H1 (cell line): ENCODE results near the gene CRB2. TPM values are rescaled to one million over a fixed set of nuclear protein-coding genes. Genes with fewer than 3 reads are reported as not detected.
A peak's percentile ranks its signal among the peaks of the same experiment; 100 is the strongest.

ENCODE experiments used
- CTCF ChIA-PET: fragments of 300-600 bp; sonication (Branson Sonifier 250); formaldehyde crosslinking; loops from one replicate; lab custom pipeline; 2021; ENCODE audit not compliant: partially characterized antibody; lab: Charles Lee
- POLR2A ChIA-PET: fragments of 300-600 bp; sonication (Branson Sonifier 250); formaldehyde crosslinking; loops from one replicate; lab custom pipeline; 2021; ENCODE audit warnings: inconsistent platforms; ENCODE audit not compliant: partially characterized antibody; lab: Charles Lee
- DNase-seq, 2 experiments: peaks; one replicate each; pipeline versions ENCODE4 v3.0.0 to v3.0.0-alpha.2; 2010 to 2022; ENCODE audit warnings: low spot score in 2 of 2, low read depth in 1 of 2, mixed read lengths in 1 of 2
- FAIRE-seq: peaks from 2 replicates; lab custom pipeline; 2011; peaks lifted over from hg19 to GRCh38; lab: Jason Lieb, UNC
- H2AFZ ChIP-seq: 2 replicates; pipeline ENCODE4 v1.8.1; 2012; ENCODE audit warnings: low read length, inconsistent platforms
- H2AK5ac ChIP-seq: 2 replicates; pipeline ENCODE4 v1.6.1; 2013; ENCODE audit warnings: low read depth, low read length
- H2BK120ac ChIP-seq: replicated peaks from 2 replicates; pipeline ENCODE3; 2013; ENCODE audit warnings: low read depth, low read length, inconsistent platforms
- H2BK12ac ChIP-seq: 2 replicates; pipeline ENCODE4 v1.6.1; 2013; ENCODE audit warnings: low read depth, low read length
- H2BK15ac ChIP-seq: 2 replicates; pipeline ENCODE4 v1.6.1; 2013; ENCODE audit warnings: low read length
- H2BK20ac ChIP-seq: 2 replicates; pipeline ENCODE4 v1.6.1; 2013; ENCODE audit warnings: low read length
- H2BK5ac ChIP-seq: 2 replicates; pipeline ENCODE4 v1.6.1; 2013; ENCODE audit warnings: low read depth, low read length
- H3K14ac ChIP-seq: 2 replicates; pipeline ENCODE4 v1.6.1; 2013; ENCODE audit warnings: inconsistent platforms; ENCODE audit not compliant: insufficient read length
- H3K18ac ChIP-seq: 2 replicates; pipeline ENCODE4 v1.6.1; 2013; ENCODE audit warnings: low read length; ENCODE audit errors: extremely low read depth
- H3K23ac ChIP-seq: 2 replicates; pipeline ENCODE4 v1.6.1; 2013; ENCODE audit warnings: inconsistent platforms; ENCODE audit not compliant: insufficient read length
- H3K23me2 ChIP-seq: 2 replicates; pipeline ENCODE4 v1.6.1; 2013; ENCODE audit warnings: low read depth, low read length
- H3K27ac ChIP-seq: 2 replicates; pipeline ENCODE4 v1.6.1; 2011; ENCODE audit warnings: low read depth, low read length, inconsistent platforms
- H3K27me3 ChIP-seq, 4 experiments: replicated peaks in 1 of 4; 1 replicate in 1 of 4; 2 replicates in 3 of 4; pipeline versions ENCODE4 v1.6.1 to v1.8.1; 2011 to 2013; ENCODE audit warnings: low read length in 3 of 4, mild to moderate bottlenecking in 3 of 4, inconsistent platforms in 2 of 4, mixed read lengths in 2 of 4, moderate library complexity in 1 of 4; ENCODE audit not compliant: control insufficient read depth in 3 of 4, insufficient read depth in 3 of 4; ENCODE audit errors: extremely low read depth in 1 of 4
- H3K36me3 ChIP-seq, 4 experiments: 2 replicates each; pipeline versions ENCODE4 v1.6.1 to v1.8.1; 2011 to 2013; ENCODE audit warnings: mild to moderate bottlenecking in 4 of 4, low read length in 3 of 4, moderate library complexity in 2 of 4, control low read depth in 1 of 4, inconsistent platforms in 1 of 4; ENCODE audit not compliant: insufficient read depth in 4 of 4, control insufficient read depth in 2 of 4
- H3K4ac ChIP-seq: replicated peaks from 2 replicates; pipeline ENCODE3; 2013; ENCODE audit warnings: low read length, low read depth, mixed read lengths, inconsistent platforms; ENCODE audit not compliant: insufficient read length
- H3K4me1 ChIP-seq, 4 experiments: replicated peaks in 1 of 4; 1 replicate in 1 of 4; 2 replicates in 3 of 4; pipeline versions ENCODE4 v1.6.1 to v1.8.1; 2011 to 2013; ENCODE audit warnings: low read length in 3 of 4, inconsistent platforms in 2 of 4, mixed read lengths in 1 of 4; ENCODE audit not compliant: insufficient read depth in 4 of 4, control insufficient read depth in 3 of 4
- H3K4me2 ChIP-seq, 2 experiments: 2 replicates each; pipeline versions ENCODE4 v1.6.1 to v1.8.1; 2011 to 2013; ENCODE audit warnings: low read depth in 2 of 2, low read length in 2 of 2, control low read depth in 1 of 2, inconsistent platforms in 1 of 2, mild to moderate bottlenecking in 1 of 2; ENCODE audit not compliant: insufficient read depth in 1 of 2
- H3K4me3 ChIP-seq, 4 experiments: fragments of 200-600, 300-600 bp in 1 of 4; sonication (generic), shearing (Covaris generic), sonication (Bioruptor Twin) in 1 of 4; 2 replicates each; pipeline versions ENCODE4 v1.5.1 to v1.8.1; 2011 to 2016; ENCODE audit warnings: low read length in 4 of 4, low read depth in 3 of 4, control low read depth in 2 of 4, inconsistent platforms in 2 of 4, mild to moderate bottlenecking in 2 of 4, mixed read lengths in 1 of 4, moderate library complexity in 1 of 4; ENCODE audit not compliant: insufficient read depth in 2 of 4; ENCODE audit errors: extremely low read depth in 1 of 4
- H3K56ac ChIP-seq: replicated peaks from 2 replicates; pipeline ENCODE3; 2013; ENCODE audit warnings: low read depth, mild to moderate bottlenecking, mixed read lengths, low read length, inconsistent platforms; ENCODE audit not compliant: insufficient read length
- H3K79me1 ChIP-seq: 2 replicates; pipeline ENCODE4 v1.6.1; 2013; ENCODE audit warnings: low read depth, low read length, control low read depth
- H3K79me2 ChIP-seq, 2 experiments: 2 replicates each; pipeline versions ENCODE4 v1.6.1 to v1.8.1; 2012 to 2013; ENCODE audit warnings: low read length in 2 of 2, mild to moderate bottlenecking in 2 of 2, inconsistent platforms in 1 of 2; ENCODE audit not compliant: insufficient read depth in 2 of 2, control insufficient read depth in 1 of 2
- H3K9ac ChIP-seq, 4 experiments: replicated peaks in 1 of 4; 1 replicate in 1 of 4; 2 replicates in 3 of 4; pipeline versions ENCODE4 v1.6.1 to v1.8.1; 2011 to 2013; ENCODE audit warnings: low read depth in 3 of 4, low read length in 3 of 4, control low read depth in 2 of 4, mild to moderate bottlenecking in 2 of 4, moderate library complexity in 2 of 4, inconsistent platforms in 1 of 4; ENCODE audit errors: extremely low read depth in 1 of 4
- H3K9me3 ChIP-seq, 2 experiments: 2 replicates each; pipeline versions ENCODE4 v1.6.1 to v1.8.1; 2012 to 2013; ENCODE audit warnings: mild to moderate bottlenecking in 2 of 2, moderate library complexity in 2 of 2, control low read depth in 1 of 2, inconsistent platforms in 1 of 2, low read depth in 1 of 2, low read length in 1 of 2, mixed read lengths in 1 of 2; ENCODE audit not compliant: insufficient read depth in 2 of 2
- H4K20me1 ChIP-seq, 2 experiments: replicated peaks in 1 of 2; 2 replicates each; pipeline versions ENCODE3 to v1.8.1; 2011 to 2013; ENCODE audit warnings: inconsistent platforms in 2 of 2, low read length in 2 of 2, mild to moderate bottlenecking in 1 of 2; ENCODE audit not compliant: insufficient read depth in 2 of 2, control insufficient read depth in 1 of 2
- H4K5ac ChIP-seq: 2 replicates; pipeline ENCODE4 v1.6.1; 2013; ENCODE audit warnings: low read length, low read depth, mixed read lengths, inconsistent platforms; ENCODE audit not compliant: insufficient read length
- H4K8ac ChIP-seq: 2 replicates; pipeline ENCODE4 v1.8.0; 2013; ENCODE audit warnings: mild to moderate bottlenecking, moderate library complexity, low read length, inconsistent platforms; ENCODE audit not compliant: insufficient read depth; ENCODE audit errors: extremely low read depth
- H4K91ac ChIP-seq: replicated peaks from 2 replicates; pipeline ENCODE3; 2013; ENCODE audit warnings: low read length, mixed read lengths, inconsistent platforms; ENCODE audit not compliant: insufficient read length
- CEBPB ChIP-seq: IDR thresholded peaks from 2 replicates; pipeline ENCODE4 v1.6.1; 2012; ENCODE audit warnings: low read depth, low read length
- CTBP2 ChIP-seq: IDR thresholded peaks from 2 replicates; pipeline ENCODE4 v1.7.0; 2011; ENCODE audit warnings: borderline replicate concordance, mild to moderate bottlenecking, moderate library complexity, mixed read lengths, low read length; ENCODE audit not compliant: insufficient read depth, insufficient read length
- FOSL1 ChIP-seq: IDR thresholded peaks from 2 replicates; pipeline ENCODE4 v1.6.1; 2011; ENCODE audit warnings: mild to moderate bottlenecking, low read depth, low read length, moderate library complexity; ENCODE audit not compliant: insufficient read depth
- POLR2A ChIP-seq, 2 experiments: IDR thresholded peaks; 1 replicate in 1 of 2; 2 replicates in 1 of 2; pipeline ENCODE4 v1.6.1; 2011; ENCODE audit warnings: low read depth in 2 of 2, low read length in 2 of 2, mild to moderate bottlenecking in 2 of 2; ENCODE audit errors: control extremely low read depth in 1 of 2
- POLR2AphosphoS5 ChIP-seq: IDR thresholded peaks from 2 replicates; pipeline ENCODE4 v1.6.1; 2011; ENCODE audit warnings: low read depth, low read length
- RBBP5 ChIP-seq: IDR thresholded peaks from 2 replicates; pipeline ENCODE4 v1.7.1; 2012; ENCODE audit warnings: low read depth, mild to moderate bottlenecking, inconsistent platforms, low read length, moderate library complexity, borderline replicate concordance
- SAP30 ChIP-seq: fragments of 300-600 bp; sonication (generic); IDR thresholded peaks from 2 replicates; pipeline ENCODE4 v1.7.1; 2012; ENCODE audit warnings: low read length, moderate library complexity, mild to moderate bottlenecking, inconsistent platforms; ENCODE audit not compliant: insufficient read depth, insufficient replicate concordance
- SP1 ChIP-seq: IDR thresholded peaks from 2 replicates; pipeline ENCODE4 v1.6.1; 2011; ENCODE audit warnings: low read depth, low read length
- SP2 ChIP-seq: IDR thresholded peaks from 2 replicates; pipeline ENCODE4 v1.6.1; 2012; ENCODE audit warnings: mild to moderate bottlenecking, low read length, inconsistent platforms
- WGBS, 2 experiments: shearing (Covaris generic) in 1 of 2; methylation state at CpG; one replicate each; pipeline versions ENCODE4 v1.1.6 to v1.1.7; 2013 to 2015; ENCODE audit warnings: low lambda C conversion rate in 2 of 2, mixed read lengths in 2 of 2, inconsistent platforms in 1 of 2, low coverage in 1 of 2, missing lambda C conversion rate in 1 of 2; ENCODE audit not compliant: insufficient replicate concordance in 2 of 2, insufficient coverage in 1 of 2, insufficient read length in 1 of 2; ENCODE audit errors: extremely low coverage in 1 of 2, missing lambda C conversion rate in 1 of 2; 5-methylcytosine and 5-hydroxymethylcytosine counted together
- polyA plus RNA-seq, 7 experiments: library from polyadenylated mRNA; depleted of rRNA in 3 of 7; stranded (reverse) in 5 of 7; unstranded in 2 of 7; fragments of >200 nt in 5 of 7; fragments of 200-250 nt in 2 of 7; gene quantifications; 1 replicate in 5 of 7; 2 replicates in 1 of 7; 4 replicates in 1 of 7; pipeline versions ENCODE4 v1.2.1 to v1.2.3, GENCODE V29; 2011 to 2013; ENCODE audit warnings: missing spikeins in 2 of 7, mixed read lengths in 2 of 7
- total RNA-seq: library from RNA; stranded (reverse); fragmentation: NEBNext Ultra II Directional; extraction: Animal tissue kit (Norgen Biotek cat#: 25700); gene quantifications from 2 replicates; pipeline ENCODE4 v1.2.1, GENCODE V29; 2021
- TF ChIP-seq, protein P1 (sequence below): IDR thresholded peaks from 2 replicates; pipeline ENCODE4 v1.6.1; 2012; ENCODE audit warnings: low read length, inconsistent platforms

Gene CRB2
- total and polyA plus RNA-seq, 2 of the 8 experiments (the other 6 are each of a cell fraction or from before 2014, with no cell fraction given) = 4.0 to 8.4 TPM

DNA sequence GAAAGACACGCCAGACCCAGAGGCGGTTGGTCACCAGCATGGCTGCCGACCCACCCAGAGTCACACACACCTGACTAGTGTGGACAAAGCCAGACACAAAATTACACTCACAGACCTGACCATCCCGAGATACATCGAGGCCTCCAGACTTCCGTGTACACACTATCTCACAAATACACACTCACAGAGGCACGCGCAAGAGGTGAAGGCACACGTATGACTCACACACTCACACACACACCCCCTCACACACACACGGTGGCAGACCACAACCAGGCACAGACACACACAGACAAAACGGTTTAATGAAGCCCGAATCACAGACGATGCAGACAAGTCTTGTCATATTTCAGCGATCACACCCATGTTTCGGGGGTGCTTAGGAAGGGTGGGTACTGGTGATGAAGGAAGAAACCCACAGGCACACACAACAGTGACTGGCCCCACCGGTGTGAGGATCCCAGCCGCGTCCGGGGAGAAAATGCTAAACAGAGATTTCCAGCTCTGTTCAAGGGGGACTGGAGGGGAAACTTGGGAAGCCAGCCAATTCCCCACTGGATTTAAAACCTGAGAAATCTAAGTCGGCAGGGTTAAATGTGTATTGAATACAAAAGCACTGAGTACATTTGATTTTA is 51.3 kb downstream of the CRB2 start:
- WGBS, 2 experiments = 87% methylated on average over 17 of the region's 20 CpGs; no CpG with 5 or more reads in 1 of the 2 experiments
- Histone ChIP-seq H3K27ac (no peak overlapping the region), H4K5ac (no peak overlapping the region), H3K4me2 (peak overlapping the region in 1 of 2 experiments; percentile 17; a peak in 1 of 4 replicates), H3K9me3 (no peaks in the 10 kb centered on the region), H4K91ac (peak overlapping the region; percentile 71), H3K4me3 (no peak overlapping the region), H2BK5ac (no peak overlapping the region), H3K18ac (no peak overlapping the region), H3K79me1 (no peaks in the 10 kb centered on the region), H3K23ac (no peak overlapping the region), H2AK5ac (peak overlapping the region; percentile 20; the same call in 1 of the 2 replicates), H3K9ac (no peak overlapping the region), H2AFZ (no peak overlapping the region), H3K4ac (no peak overlapping the region), H2BK20ac (no peak overlapping the region), H3K27me3 (no peaks in the 10 kb centered on the region), H3K79me2 (no peaks in the 10 kb centered on the region), H3K4me1 (peaks cover 0 to 14% (median 9%) of the 10 kb centered on the region in 4 experiments; a peak in 6 of 7 replicates), H3K56ac (no peak overlapping the region), H2BK120ac (no peak overlapping the region), H3K23me2 (no peaks in the 10 kb centered on the region), H2BK15ac (0 out of 2 replicates have a peak overlapping the region, but pooled peaks have one; percentile 20), H3K36me3 (no peaks in the 10 kb centered on the region; a peak in 1 of 8 replicates), H2BK12ac (peak overlapping the region; percentile 64; the same call in 1 of the 2 replicates), H4K8ac (no peak overlapping the region), H4K20me1 (no peaks in the 10 kb centered on the region), H3K14ac (no peak overlapping the region)
- ChIA-PET CTCF (interaction anchor here (0.8 to 4.9 kb wide), 6 partner anchors 7 to 137 kb away, joined by 3 to 40 read pairs (median 3); no protein-coding TSS in a partner anchor), POLR2A (interaction anchor here (2.0 kb wide), 1 partner anchor 24 kb away, joined by 5 read pairs; no protein-coding TSS in a partner anchor)
- FAIRE-seq (no peak), DNase-seq (no peak)
- TF ChIP-seq FOSL1 (no peak), SAP30 (no peak), SP1 (no peak), CEBPB (no peak), RBBP5 (no peak), SP2 (no peak), POLR2AphosphoS5 (no peak), CTBP2 (no peak), POLR2A (IDR thresholded peaks at IDR 0.05; ENCODE audit: control extremely low read depth in 1 of 2, low read depth in 2 of 2, low read length in 2 of 2) (no peak)
- TF ChIP-seq, protein P1, sequence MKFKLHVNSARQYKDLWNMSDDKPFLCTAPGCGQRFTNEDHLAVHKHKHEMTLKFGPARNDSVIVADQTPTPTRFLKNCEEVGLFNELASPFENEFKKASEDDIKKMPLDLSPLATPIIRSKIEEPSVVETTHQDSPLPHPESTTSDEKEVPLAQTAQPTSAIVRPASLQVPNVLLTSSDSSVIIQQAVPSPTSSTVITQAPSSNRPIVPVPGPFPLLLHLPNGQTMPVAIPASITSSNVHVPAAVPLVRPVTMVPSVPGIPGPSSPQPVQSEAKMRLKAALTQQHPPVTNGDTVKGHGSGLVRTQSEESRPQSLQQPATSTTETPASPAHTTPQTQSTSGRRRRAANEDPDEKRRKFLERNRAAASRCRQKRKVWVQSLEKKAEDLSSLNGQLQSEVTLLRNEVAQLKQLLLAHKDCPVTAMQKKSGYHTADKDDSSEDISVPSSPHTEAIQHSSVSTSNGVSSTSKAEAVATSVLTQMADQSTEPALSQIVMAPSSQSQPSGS = no peak
